Measurements from ENCODE around the gene B3GALNT2.

The B3GALNT2 gene

GRCh38 chr1:235415008-235415904 lies 89.0 kb downstream of the B3GALNT2 start:
- Histone ChIP-seq H4K20me1 (ENCODE audit: insufficient read depth, low read length) (no peaks in the 10 kb centered on the region), H3K4me2 (ENCODE audit: low read depth, low read length) (no peak overlapping the region), H3K36me3 (replicated peaks; ENCODE audit: insufficient read depth, low read length) (no peaks in the 10 kb centered on the region), H3K9me3 (replicated peaks; ENCODE audit: insufficient read depth, low read length) (no peaks in the 10 kb centered on the region), H3F3A (ENCODE audit: insufficient read depth, low read length) (no peaks in the 10 kb centered on the region), H3K79me2 (ENCODE audit: low read length) (0 out of 2 replicates have a peak, but pooled peaks cover 3% of the 10 kb centered on the region), H3K27ac (ENCODE audit: low read length) (no peak overlapping the region), H3K9ac (ENCODE audit: low read length) (no peak overlapping the region), H3K9me2 (replicated peaks; ENCODE audit: insufficient read depth, low read length) (no peaks in the 10 kb centered on the region), H3K4me1 (ENCODE audit: low read length) (no peaks in the 10 kb centered on the region), H3K27me3 (replicated peaks; ENCODE audit: insufficient read depth, low read length) (no peaks in the 10 kb centered on the region), H2AFZ (ENCODE audit: low read length) (no peak overlapping the region), H3K4me3 (ENCODE audit: low read length) (no peak overlapping the region)
- DNase-seq: peak; percentile 75
- TF ChIP-seq EZH2 (optimal IDR thresholded peaks at IDR 0.05; ENCODE audit: low read depth, low read length): no peak
- TF ChIP-seq CTCF (IDR thresholded peaks at IDR 0.05; ENCODE audit: low read length): peak; percentile 86

- Histone ChIP-seq H3F3A (ENCODE audit: insufficient read depth, low read length) (no peaks in the 10 kb centered on the region), H3K4me3 (ENCODE audit: low read length) (no peak overlapping the region), H3K79me2 (ENCODE audit: low read length) (peaks cover 10% of the 10 kb centered on the region; the same call in 1 of the 2 replicates), H3K27ac (ENCODE audit: low read length) (no peak overlapping the region), H3K27me3 (replicated peaks; ENCODE audit: insufficient read depth, low read length) (no peaks in the 10 kb centered on the region), H3K9me2 (replicated peaks; ENCODE audit: insufficient read depth, low read length) (no peaks in the 10 kb centered on the region), H2AFZ (ENCODE audit: low read length) (no peak overlapping the region), H3K9ac (ENCODE audit: low read length) (no peak overlapping the region), H3K4me2 (ENCODE audit: low read depth, low read length) (no peak overlapping the region), H4K20me1 (ENCODE audit: insufficient read depth, low read length) (no peaks in the 10 kb centered on the region), H3K36me3 (replicated peaks; ENCODE audit: insufficient read depth, low read length) (no peaks in the 10 kb centered on the region), H3K9me3 (replicated peaks; ENCODE audit: insufficient read depth, low read length) (no peaks in the 10 kb centered on the region), H3K4me1 (ENCODE audit: low read length) (no peaks in the 10 kb centered on the region)
- DNase-seq: no peak
- no peak for TF ChIP-seq EZH2phosphoT487 (IDR thresholded peaks at IDR 0.05; ENCODE audit: low read length)
Observed at GRCh38 chr1:235411489-235412486, 92.5 kb downstream of the B3GALNT2 start.

GRCh38 chr1:235410467-235410866 lies 93.8 kb downstream of the B3GALNT2 start:
- H2AFZ ChIP-seq (ENCODE audit: low read length): no peak overlapping the region
- H3K9me2 ChIP-seq (replicated peaks; ENCODE audit: insufficient read depth, low read length): no peaks in the 10 kb centered on the region
- no peak overlapping the region for H3K4me3 ChIP-seq (ENCODE audit: low read length)
- no peaks in the 10 kb centered on the region for H3K9me3 ChIP-seq (replicated peaks; ENCODE audit: insufficient read depth, low read length)
- no peak overlapping the region for H3K9ac ChIP-seq (ENCODE audit: low read length)
- H3K27ac ChIP-seq (ENCODE audit: low read length): no peak overlapping the region
- no peaks in the 10 kb centered on the region for H3K4me1 ChIP-seq (ENCODE audit: low read length)
- peaks cover 10% of the 10 kb centered on the region; the same call in 1 of the 2 replicates for H3K79me2 ChIP-seq (ENCODE audit: low read length)
- no peaks in the 10 kb centered on the region for H3F3A ChIP-seq (ENCODE audit: insufficient read depth, low read length)
- no peak overlapping the region for H3K4me2 ChIP-seq (ENCODE audit: low read depth, low read length)
- no peak for DNase-seq
- H3K36me3 ChIP-seq (replicated peaks; ENCODE audit: insufficient read depth, low read length): no peaks in the 10 kb centered on the region
- no peaks in the 10 kb centered on the region for H3K27me3 ChIP-seq (replicated peaks; ENCODE audit: insufficient read depth, low read length)
- TF ChIP-seq EZH2phosphoT487 (IDR thresholded peaks at IDR 0.05; ENCODE audit: low read length): no peak
- no peaks in the 10 kb centered on the region for H4K20me1 ChIP-seq (ENCODE audit: insufficient read depth, low read length)
